Anterior cingulate cortex (tissue), 58 donors: ENCODE results near the gene TIMM44.
"Not testable (repeated sequence)": the region's sequence is repeated elsewhere in the genome, so short reads cannot be mapped to it uniquely, and the experiment has no call there.

Experiments
- DNase-seq, 58 donors: peaks; one replicate each; lab custom pipeline; 2025; lab: John Stamatoyannopoulos, UW

The TIMM44 gene

DNA sequence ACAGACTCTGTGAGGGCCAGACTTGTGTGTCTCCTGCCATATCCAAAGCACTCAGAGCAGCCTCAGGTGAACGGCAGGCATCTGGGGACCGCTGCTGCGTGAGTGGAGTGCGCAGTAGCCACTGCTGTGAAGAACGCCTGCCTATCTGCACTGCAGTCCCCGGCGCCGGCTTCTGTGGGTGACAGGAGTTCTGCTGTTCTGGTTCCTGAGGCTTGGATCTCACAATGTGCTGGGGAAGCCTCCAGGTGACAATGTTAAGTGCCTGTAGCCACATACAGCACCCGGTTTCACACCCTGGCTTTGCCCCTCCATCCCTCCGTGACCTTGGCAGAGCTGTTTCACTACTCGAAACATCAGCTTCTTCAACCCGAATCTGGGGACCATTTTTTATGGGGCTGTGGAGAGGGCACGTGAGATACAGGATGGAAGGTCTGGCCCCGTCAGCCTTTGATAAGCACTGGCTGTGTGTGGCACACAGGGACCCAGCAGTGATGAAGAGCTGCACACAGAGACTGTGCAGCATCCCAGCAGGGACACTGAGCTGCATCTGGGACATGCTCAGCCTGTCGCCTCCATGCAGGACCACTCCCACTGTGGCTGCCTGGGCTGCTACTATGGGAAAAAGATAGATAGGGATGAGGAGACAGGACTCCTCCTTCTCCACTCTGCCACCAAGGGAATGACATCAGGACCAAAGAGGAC is 33.7 kb upstream of the TIMM44 start:
- no peak for DNase-seq

DNA sequence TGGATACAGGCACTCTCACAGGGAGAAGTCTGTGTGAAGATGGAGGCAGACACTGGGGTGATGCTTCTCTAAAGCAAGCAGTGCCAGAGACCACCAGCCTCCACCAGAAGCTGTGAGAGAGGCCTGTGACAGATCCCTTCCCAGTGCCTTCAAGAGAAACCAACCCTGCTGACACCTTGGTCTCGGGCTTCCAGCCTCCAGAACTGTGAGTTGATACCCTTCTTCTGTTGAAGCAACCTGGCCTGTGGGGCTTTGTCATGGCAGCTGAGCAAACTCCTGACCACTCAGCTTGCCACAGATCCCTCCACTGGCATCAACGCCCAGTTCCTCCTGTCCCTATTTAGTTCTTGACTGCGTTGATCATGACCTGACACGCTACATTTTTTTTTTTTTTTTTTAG is 33.0 kb upstream of the TIMM44 start:
- no peak for DNase-seq

DNA sequence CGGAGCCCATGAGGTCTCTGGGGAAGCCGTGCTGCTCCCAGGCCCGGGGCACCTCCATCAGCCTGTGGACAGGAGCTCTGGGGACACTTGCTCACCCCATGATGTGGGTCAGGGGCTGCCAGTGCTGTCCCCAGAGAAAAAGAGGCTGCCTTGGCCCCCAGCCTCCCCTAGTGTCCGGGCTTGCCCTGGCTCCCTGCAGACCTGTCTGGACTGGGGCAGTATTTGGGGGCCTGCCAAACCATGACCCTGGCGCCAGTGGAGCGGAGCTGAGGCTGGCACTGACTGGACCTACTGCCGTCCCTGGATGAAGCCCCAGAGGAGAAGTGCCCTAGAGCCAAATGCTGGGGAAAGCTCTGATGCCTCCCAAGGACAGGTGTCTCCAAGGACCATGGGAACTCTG is 31.6 kb upstream of the TIMM44 start:
- DNase-seq = peak in 53 of 58 donors; percentile 3 to 82 (median 59)

DNA sequence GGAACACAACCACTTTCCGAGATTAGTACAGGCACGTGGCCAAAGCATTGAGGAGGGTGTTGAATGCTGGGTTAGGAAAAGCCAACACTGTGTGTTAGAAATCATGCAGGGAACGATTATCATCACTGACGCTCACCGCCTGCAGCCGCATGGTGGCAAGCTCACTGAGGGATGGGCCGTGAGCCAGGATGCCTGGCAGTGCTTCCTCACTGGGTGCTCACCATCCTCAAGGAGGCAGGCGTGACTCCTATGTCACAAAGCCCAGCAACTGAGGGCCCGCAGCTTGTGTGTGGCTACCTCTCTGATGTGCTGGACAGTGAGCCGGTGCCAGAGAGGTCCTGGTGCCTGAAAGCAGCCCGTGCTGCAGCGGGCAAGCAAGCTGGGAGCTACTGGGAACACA is 30.4 kb upstream of the TIMM44 start:
- DNase-seq = peak in 53 of 58 donors; percentile 6 to 79 (median 54)

DNA sequence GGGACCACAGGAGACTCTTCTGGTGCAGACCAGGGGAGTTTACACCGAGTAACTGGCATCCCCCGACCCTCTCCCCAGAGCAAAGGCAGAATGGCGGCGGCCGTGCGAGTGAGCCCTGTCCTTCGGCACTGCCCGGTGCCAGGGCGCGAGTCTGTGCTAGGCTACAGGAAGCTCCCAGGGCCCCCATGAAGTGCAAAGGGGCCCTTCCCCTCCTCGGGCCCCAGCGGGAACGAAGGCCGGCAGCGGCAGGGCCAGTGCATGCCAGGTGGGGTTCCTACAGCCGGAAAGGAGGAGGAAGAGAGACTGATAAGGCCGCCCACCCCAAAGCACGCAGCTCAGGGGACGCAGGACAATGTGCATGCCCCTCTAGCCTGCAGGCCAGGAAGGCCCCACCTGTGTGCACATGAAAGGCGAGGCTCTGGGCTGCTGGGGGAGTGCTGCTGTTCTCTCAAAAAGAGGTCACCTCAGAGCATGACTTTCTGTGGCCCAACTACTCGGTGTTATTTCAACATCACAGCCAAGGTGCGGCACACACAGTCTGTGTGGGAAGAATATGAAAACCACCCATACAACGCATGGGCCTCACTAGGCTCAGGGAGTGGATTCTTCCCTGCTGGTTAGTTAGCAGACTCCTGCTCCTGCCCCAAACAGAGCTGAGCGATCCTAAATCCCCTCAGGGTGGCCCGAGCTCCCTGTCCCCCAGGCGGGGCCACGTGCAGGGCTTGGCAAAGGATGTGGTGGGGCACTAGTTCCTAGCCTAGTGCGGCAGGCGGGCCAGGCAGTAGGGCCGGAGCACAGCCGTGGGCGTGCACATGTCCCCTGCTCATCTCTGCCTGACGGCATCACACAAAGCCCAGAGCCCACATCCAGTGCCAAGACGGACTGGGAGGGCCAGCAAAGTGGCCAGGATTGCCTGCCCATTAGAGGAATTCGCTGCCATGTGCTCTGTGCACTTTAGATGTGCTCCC is 28.4 kb upstream of the TIMM44 start:
- peak in 5 of 58 donors; percentile 6 to 16 (median 8) for DNase-seq

- DNase-seq = peak in 20 of 58 donors; percentile 5 to 42 (median 15)
Observed at GRCh38 chr19:7970716-7971448, 27.4 kb upstream of the TIMM44 start.

DNA sequence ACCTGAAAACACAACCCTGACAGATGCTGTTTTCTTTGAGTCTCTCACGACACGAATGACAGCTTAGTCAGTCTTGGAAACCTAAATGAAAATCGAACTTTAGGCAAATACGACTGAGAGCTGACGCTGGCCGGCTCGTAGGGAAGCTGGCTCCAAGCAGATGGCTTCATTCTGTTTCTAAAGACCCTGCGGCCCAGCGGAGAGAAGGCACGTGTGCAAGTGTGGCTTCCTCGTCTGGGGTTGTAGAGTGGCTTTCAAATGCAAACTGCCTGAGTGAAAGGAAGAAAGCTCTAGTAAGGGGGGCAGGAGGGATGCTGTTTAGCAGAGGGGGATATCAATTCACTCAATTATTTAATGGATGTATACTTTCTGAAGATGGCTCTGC is 26.1 kb upstream of the TIMM44 start:
- peak in 2 of 58 donors; percentile 9 to 24 for DNase-seq

GRCh38 chr19:7968796-7969554 is 25.5 kb upstream of the TIMM44 start:
- no peak for DNase-seq

GRCh38 chr19:7968008-7968795 is 24.7 kb upstream of the TIMM44 start:
- no peak for DNase-seq

- DNase-seq = peak in 1 of 58 donors; percentile 8
Observed at GRCh38 chr19:7965921-7966665, 22.6 kb upstream of the TIMM44 start.

GRCh38 chr19:7965259-7965841 is 21.9 kb upstream of the TIMM44 start:
- DNase-seq = no peak

DNA sequence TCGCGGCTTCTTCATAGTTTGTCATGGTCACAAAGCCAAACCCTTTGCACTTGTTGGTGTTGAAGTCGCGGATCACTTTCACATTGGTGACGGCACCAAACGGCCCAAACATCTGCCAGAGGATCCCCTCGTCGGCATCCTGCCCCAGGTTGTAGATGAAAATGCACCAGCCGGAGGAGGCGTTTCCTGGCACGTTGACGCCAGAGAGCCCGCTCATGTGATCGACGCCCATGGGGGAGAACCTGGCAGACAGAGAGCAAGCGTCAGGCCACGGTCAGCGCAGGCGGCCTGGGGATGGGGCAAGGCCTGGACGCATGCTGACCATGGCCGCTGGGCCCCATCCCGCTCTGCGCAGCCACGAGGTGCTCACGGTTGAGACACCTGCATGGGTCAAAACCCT is 20.1 kb upstream of the TIMM44 start:
- DNase-seq = no peak

DNA sequence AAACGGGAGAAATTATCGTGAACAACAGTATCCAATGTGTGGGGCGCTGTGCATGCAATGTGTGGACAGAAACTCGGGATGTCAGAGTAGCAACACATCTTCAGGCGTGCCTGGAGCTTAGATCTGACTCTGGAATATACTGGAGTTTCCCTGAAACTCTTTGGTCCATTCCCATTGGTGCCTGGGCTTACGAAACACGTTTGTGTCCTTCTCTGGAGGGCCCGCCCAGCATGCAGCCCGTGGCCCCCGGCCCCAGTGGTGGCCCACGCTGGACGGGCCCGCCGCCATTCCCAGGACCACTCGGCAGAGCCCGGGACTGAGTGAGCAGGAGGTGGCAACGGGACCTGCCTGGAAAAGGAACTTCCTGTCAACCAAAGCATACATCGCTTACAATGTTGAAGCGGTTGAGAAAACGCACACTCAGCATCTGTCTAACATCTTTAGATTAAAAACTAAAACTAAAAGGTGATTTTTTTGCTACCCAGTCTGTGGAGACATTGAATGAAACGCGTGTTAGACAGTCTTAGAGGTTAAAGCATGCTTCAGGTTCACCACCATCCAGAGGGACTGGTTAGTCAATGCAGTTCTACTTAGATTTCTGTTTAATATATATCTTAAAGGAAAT is 19.3 kb upstream of the TIMM44 start:
- no peak for DNase-seq

DNA sequence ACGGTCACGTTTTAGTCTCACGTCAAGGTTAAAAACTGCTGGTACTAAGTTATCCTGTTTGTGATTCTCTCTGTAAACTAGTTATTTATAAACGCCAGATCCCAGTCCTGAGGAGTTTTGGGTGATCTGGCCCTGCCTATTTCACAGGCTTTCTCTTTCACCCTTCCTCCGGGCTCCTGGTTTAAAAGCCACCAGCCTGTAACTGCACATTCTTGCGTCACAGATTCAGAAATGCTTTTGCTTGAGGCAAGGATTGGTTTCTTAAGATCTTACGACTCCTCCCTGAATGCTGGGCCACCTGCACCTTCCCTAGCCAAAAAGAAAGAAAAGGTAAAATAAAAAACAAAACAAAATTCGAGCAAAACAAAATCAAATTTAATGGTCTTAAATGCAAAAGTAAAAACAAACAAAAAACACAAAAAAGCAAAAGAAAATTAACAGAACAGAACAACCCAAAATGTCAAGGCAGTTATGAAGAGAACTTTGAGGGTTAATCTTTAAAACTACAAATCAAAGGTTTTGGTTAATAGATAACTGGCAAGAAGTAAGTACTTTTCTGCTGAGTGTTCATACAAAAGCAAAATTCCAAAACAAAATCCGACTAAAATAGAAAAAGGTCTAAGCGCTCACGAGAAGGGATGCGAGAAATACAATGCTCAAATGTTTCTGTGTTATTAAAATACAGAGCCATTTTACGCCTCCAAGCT is 18.6 kb upstream of the TIMM44 start:
- DNase-seq = no peak

DNA sequence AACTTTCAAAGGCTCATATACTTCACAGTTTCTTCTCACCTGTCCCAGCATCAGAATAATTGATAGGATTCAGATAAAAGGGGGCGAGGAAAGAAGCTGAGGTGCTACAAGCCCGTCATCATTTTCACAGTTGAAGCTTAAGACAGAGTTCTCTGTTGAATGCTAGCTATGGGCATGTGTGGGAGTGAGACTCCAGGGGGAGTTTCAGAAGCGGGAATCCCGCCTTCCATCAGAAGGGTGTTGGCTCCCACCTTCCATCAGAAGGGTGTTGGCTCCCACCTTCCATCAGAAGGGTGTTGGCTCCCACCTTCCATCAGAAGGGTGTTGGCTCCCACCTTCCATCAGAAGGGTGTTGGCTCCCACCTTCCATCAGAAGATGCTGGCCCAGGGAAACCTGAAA is 17.6 kb upstream of the TIMM44 start:
- not testable (repeated sequence) for DNase-seq

DNA sequence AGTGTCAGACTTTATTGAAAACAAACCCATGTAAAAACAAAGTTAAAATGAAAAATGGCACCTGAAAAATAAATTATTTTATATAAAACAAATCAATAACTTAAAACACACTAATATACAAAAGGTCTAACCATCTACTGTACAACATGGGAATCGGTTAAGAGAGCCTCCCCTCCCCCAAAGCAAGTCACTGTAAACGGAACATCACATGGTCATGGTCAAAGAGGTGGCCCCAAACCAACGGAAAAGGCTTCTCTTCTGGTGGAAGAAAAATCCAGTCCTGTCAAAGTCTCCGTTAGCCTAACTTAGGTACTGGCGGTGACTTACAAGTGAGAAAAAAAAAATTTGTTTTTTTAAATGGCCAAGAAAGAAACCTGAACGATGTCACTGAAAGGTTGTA is 15.7 kb upstream of the TIMM44 start:
- no peak for DNase-seq

- no peak for DNase-seq
Observed at GRCh38 chr19:7955696-7956095, 12.2 kb upstream of the TIMM44 start.
